ENCODE results near the gene UVRAG.

Gene UVRAG

GRCh38 chr11:76131671-76132631 is 316.9 kb downstream of the UVRAG start:
- in situ Hi-C loops (cut with MboI; ENCODE audit: low sequenced_read_pairs) = no loop called here

GRCh38 chr11:76134239-76134638 is 319.2 kb downstream of the UVRAG start:
- in situ Hi-C loops (cut with MboI; ENCODE audit: low sequenced_read_pairs) = no loop called here

- in situ Hi-C loops (cut with MboI; ENCODE audit: low sequenced_read_pairs) = no loop called here
Measured at GRCh38 chr11:76135491-76135890, 320.5 kb downstream of the UVRAG start.

GRCh38 chr11:76139314-76139713 is 324.3 kb downstream of the UVRAG start:
- in situ Hi-C loops (cut with MboI; ENCODE audit: low sequenced_read_pairs) = no loop called here

- in situ Hi-C loops (cut with MboI; ENCODE audit: low sequenced_read_pairs) = no loop called here
Measured at GRCh38 chr11:76140912-76141574, 326.0 kb downstream of the UVRAG start.

- in situ Hi-C loops (cut with MboI; ENCODE audit: low sequenced_read_pairs) = no loop called here
Measured at GRCh38 chr11:76141901-76142588, 327.0 kb downstream of the UVRAG start.

GRCh38 chr11:76143274-76143673 is 328.3 kb downstream of the UVRAG start:
- in situ Hi-C loops (cut with MboI; ENCODE audit: low sequenced_read_pairs) = no loop called here

- in situ Hi-C loops (cut with MboI; ENCODE audit: low sequenced_read_pairs) = no loop called here
Measured at GRCh38 chr11:76147106-76147740, 332.2 kb downstream of the UVRAG start.

- in situ Hi-C loops (cut with MboI; ENCODE audit: low sequenced_read_pairs) = no loop called here
Measured at GRCh38 chr11:76148231-76148630, 333.2 kb downstream of the UVRAG start.

GRCh38 chr11:76148941-76149613 is 334.1 kb downstream of the UVRAG start:
- in situ Hi-C loops (cut with MboI; ENCODE audit: low sequenced_read_pairs) = no loop called here

GRCh38 chr11:76149713-76150112 is 334.7 kb downstream of the UVRAG start:
- in situ Hi-C loops (cut with MboI; ENCODE audit: low sequenced_read_pairs) = loop anchor here (10.0 kb wide), 2 partner anchors 255 to 345 kb away; no protein-coding TSS in a partner anchor

GRCh38 chr11:76150141-76150540 is 335.1 kb downstream of the UVRAG start:
- in situ Hi-C loops (cut with MboI; ENCODE audit: low sequenced_read_pairs) = loop anchor here (10.0 kb wide), 2 partner anchors 255 to 345 kb away; no protein-coding TSS in a partner anchor

- in situ Hi-C loops (cut with MboI; ENCODE audit: low sequenced_read_pairs) = loop anchor here (10.0 kb wide), 2 partner anchors 257 to 347 kb away; no protein-coding TSS in a partner anchor
Measured at GRCh38 chr11:76151556-76152085, 336.6 kb downstream of the UVRAG start.

GRCh38 chr11:76152086-76152681 is 337.2 kb downstream of the UVRAG start:
- in situ Hi-C loops (cut with MboI; ENCODE audit: low sequenced_read_pairs) = loop anchor here (10.0 kb wide), 2 partner anchors 257 to 347 kb away; no protein-coding TSS in a partner anchor

GRCh38 chr11:76152741-76153570 is 337.9 kb downstream of the UVRAG start:
- in situ Hi-C loops (cut with MboI; ENCODE audit: low sequenced_read_pairs) = loop anchor here (10.0 kb wide), 2 partner anchors 258 to 348 kb away; no protein-coding TSS in a partner anchor

- in situ Hi-C loops (cut with MboI; ENCODE audit: low sequenced_read_pairs) = loop anchor here (10.0 kb wide), 2 partner anchors 259 to 349 kb away; no protein-coding TSS in a partner anchor
Measured at GRCh38 chr11:76153571-76153923, 338.5 kb downstream of the UVRAG start.

- in situ Hi-C loops (cut with MboI; ENCODE audit: low sequenced_read_pairs) = loop anchor here (10.0 kb wide), 2 partner anchors 261 to 351 kb away; no protein-coding TSS in a partner anchor
Measured at GRCh38 chr11:76155500-76156227, 340.7 kb downstream of the UVRAG start.

Measured in HL-60/S4 (cell line).